ENCODE measurements around the gene PITX2.

DNA sequence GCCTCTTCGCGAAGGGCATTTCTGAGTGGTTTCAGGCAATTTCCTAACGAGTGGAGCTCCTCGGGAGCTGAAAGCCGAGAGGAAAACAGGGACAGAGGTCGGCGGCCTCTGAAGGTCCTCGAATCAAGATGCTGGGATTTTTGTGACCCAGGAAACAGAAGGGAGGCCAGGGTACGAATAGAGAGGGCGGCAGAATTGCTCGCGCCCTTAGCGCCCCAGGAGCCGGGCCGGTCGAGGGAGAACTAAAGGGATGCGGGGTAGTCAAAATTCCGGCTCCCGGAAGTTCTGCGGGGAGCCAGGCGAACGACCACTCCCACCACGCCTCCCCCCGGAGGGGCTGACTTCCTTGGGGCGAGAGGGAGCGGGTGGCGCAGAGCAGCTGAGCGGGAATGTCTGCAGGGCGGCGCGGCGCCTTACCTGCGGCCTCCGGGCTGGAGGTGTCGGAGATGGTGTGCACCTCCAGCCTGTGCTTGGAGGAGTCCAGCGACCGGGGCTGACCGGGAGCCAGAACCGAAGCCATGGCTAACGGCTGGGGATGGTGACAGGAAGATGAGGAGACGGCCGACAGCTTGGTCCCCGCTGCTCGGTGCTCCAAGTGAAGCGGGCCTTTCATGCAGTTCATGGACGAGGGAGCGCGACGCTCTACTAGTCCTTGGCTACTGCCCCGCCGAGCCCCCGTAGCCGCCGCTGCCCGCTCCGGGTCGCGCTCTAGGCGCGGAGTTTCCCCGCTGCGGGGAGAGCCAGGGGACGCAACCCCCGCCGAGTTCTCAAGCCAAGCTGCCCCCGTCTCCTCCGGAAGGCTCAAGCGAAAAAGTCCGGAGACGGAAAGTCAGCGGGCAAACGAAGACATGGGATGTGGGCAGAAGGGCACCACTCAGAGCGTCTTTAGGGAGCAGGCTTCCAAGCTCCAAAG, 782 bp downstream of the PITX2 start:
- TF ChIP-seq, protein P1, sequence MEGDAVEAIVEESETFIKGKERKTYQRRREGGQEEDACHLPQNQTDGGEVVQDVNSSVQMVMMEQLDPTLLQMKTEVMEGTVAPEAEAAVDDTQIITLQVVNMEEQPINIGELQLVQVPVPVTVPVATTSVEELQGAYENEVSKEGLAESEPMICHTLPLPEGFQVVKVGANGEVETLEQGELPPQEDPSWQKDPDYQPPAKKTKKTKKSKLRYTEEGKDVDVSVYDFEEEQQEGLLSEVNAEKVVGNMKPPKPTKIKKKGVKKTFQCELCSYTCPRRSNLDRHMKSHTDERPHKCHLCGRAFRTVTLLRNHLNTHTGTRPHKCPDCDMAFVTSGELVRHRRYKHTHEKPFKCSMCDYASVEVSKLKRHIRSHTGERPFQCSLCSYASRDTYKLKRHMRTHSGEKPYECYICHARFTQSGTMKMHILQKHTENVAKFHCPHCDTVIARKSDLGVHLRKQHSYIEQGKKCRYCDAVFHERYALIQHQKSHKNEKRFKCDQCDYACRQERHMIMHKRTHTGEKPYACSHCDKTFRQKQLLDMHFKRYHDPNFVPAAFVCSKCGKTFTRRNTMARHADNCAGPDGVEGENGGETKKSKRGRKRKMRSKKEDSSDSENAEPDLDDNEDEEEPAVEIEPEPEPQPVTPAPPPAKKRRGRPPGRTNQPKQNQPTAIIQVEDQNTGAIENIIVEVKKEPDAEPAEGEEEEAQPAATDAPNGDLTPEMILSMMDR (IDR thresholded peaks at IDR 0.05): no peak
- TF ChIP-seq ZFX (IDR thresholded peaks at IDR 0.05; ENCODE audit: borderline replicate concordance): no peak
